Smooth muscle cell (in vitro differentiated cells): Measurements from ENCODE around the gene CDH4. TPM values are rescaled to one million over a fixed set of nuclear protein-coding genes. Genes with fewer than 3 reads are reported as not detected.
"Not testable (repeated sequence)": the region's sequence is repeated elsewhere in the genome, so short reads cannot be mapped to it uniquely, and the experiment has no call there.

Experiments
- DNase-seq: peaks from one replicate; lab custom pipeline; 2025; ENCODE audit not compliant: unreplicated experiment; lab: John Stamatoyannopoulos, UW
- H2AFZ ChIP-seq: fragments of 200-600 bp; sonication (generic); 2 replicates; pipeline ENCODE4 v1.6.0; 2016; ENCODE audit warnings: antibody characterized with exemption, low read depth, mild to moderate bottlenecking
- H3F3A ChIP-seq: fragments of 200-600 bp; sonication (generic); 2 replicates; pipeline ENCODE4 v1.6.0; 2017; ENCODE audit warnings: antibody characterized with exemption, low read depth
- H3K27ac ChIP-seq: fragments of 200-600 bp; sonication (generic); 2 replicates; pipeline ENCODE4 v1.5.1; 2016; ENCODE audit warnings: low read depth, mild to moderate bottlenecking
- H3K27me3 ChIP-seq: fragments of 200-600 bp; sonication (generic); 2 replicates; pipeline ENCODE4 v1.6.1; 2016; ENCODE audit warnings: low read depth, mild to moderate bottlenecking
- H3K36me3 ChIP-seq: fragments of 200-600 bp; sonication (generic); 2 replicates; pipeline ENCODE4 v1.5.1; 2016; ENCODE audit warnings: low read depth
- H3K4me1 ChIP-seq: fragments of 200-600 bp; sonication (generic); 2 replicates; pipeline ENCODE4 v1.5.1; 2016; ENCODE audit warnings: low read depth
- H3K4me2 ChIP-seq: fragments of 200-600 bp; sonication (generic); 2 replicates; pipeline ENCODE4 v1.6.0; 2016; ENCODE audit warnings: mild to moderate bottlenecking
- H3K4me3 ChIP-seq: fragments of 200-600 bp; sonication (generic); 2 replicates; pipeline ENCODE4 v1.5.1; 2016; ENCODE audit warnings: mild to moderate bottlenecking
- H3K79me2 ChIP-seq: fragments of 200-600 bp; sonication (generic); 2 replicates; pipeline ENCODE4 v1.6.0; 2016; ENCODE audit warnings: low read depth, mild to moderate bottlenecking
- H3K9ac ChIP-seq: fragments of 200-600 bp; sonication (generic); 2 replicates; pipeline ENCODE4 v1.6.0; 2016; ENCODE audit warnings: low read depth
- H3K9me3 ChIP-seq: fragments of 200-600 bp; sonication (generic); replicated peaks from 2 replicates; pipeline ENCODE4 v1.5.1; 2016; ENCODE audit warnings: low read depth
- H4K20me1 ChIP-seq: fragments of 200-600 bp; sonication (generic); 2 replicates; pipeline ENCODE4 v1.6.0; 2016; ENCODE audit warnings: low read depth
- WGBS: methylation state at CpG from one replicate; pipeline ENCODE4 v1.1.7; 2016; ENCODE audit warnings: low lambda C conversion rate; 5-methylcytosine and 5-hydroxymethylcytosine counted together
- polyA plus RNA-seq: library from polyadenylated mRNA; unstranded; fragments of >200 nt; fragmentation: Nextera tagmentation; extraction: Ambion mirVana; gene quantifications from 2 replicates; pipeline ENCODE4 v1.2.1, GENCODE V29; 2016
- total RNA-seq: library from RNA; depleted of rRNA; stranded (reverse); fragments of >200 nt; gene quantifications from 2 replicates; pipeline ENCODE4 v1.2.3, GENCODE V29; 2014
- TF ChIP-seq, protein P1 (sequence below): fragments of 200-600 bp; sonication (generic); IDR thresholded peaks from 2 replicates; pipeline ENCODE4 v1.5.1; 2017; ENCODE audit warnings: borderline replicate concordance, mild to moderate bottlenecking, antibody characterized with exemption; ENCODE audit not compliant: insufficient read depth, poor library complexity, severe bottlenecking

CDH4 gene
- total and polyA plus RNA-seq, 2 experiments from 2014 or later = 0.03 to 0.04 TPM

DNA sequence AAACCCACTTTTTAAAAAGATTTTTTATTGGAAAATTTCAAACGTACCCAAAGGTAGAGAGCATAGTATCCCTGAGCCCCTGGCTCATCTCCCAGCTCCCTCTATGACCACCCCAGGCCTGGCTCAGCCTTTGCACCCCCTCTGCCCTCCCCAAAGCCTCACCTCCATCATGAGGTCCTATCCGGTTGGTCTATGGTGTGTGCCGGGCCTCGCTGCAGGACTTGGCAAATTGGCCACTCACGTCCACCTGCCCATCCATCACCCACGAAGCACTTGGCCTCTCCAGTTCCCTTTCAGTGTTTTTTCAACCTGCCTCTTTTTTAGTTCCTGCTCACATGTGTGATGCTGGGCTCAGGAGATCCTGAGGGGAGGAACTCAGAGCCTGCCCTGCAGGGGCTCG lies 147.4 kb downstream of the CDH4 start:
- H3K27me3 ChIP-seq = no peaks in the 10 kb centered on the region
- no peak overlapping the region for H3K9ac ChIP-seq
- H3K4me2 ChIP-seq = no peak overlapping the region
- no peaks in the 10 kb centered on the region for H3K4me1 ChIP-seq
- H4K20me1 ChIP-seq = no peaks in the 10 kb centered on the region
- H3K36me3 ChIP-seq = no peaks in the 10 kb centered on the region
- H3F3A ChIP-seq = no peaks in the 10 kb centered on the region
- no peaks in the 10 kb centered on the region for H3K79me2 ChIP-seq
- H3K9me3 ChIP-seq = no peaks in the 10 kb centered on the region
- no peak overlapping the region for H2AFZ ChIP-seq
- no peak overlapping the region for H3K4me3 ChIP-seq
- no peak for DNase-seq
- WGBS = 94% methylated on average over 7 of the region's 7 CpGs
- H3K27ac ChIP-seq = no peak overlapping the region
- TF ChIP-seq, protein P1, sequence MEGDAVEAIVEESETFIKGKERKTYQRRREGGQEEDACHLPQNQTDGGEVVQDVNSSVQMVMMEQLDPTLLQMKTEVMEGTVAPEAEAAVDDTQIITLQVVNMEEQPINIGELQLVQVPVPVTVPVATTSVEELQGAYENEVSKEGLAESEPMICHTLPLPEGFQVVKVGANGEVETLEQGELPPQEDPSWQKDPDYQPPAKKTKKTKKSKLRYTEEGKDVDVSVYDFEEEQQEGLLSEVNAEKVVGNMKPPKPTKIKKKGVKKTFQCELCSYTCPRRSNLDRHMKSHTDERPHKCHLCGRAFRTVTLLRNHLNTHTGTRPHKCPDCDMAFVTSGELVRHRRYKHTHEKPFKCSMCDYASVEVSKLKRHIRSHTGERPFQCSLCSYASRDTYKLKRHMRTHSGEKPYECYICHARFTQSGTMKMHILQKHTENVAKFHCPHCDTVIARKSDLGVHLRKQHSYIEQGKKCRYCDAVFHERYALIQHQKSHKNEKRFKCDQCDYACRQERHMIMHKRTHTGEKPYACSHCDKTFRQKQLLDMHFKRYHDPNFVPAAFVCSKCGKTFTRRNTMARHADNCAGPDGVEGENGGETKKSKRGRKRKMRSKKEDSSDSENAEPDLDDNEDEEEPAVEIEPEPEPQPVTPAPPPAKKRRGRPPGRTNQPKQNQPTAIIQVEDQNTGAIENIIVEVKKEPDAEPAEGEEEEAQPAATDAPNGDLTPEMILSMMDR = no peak

DNA sequence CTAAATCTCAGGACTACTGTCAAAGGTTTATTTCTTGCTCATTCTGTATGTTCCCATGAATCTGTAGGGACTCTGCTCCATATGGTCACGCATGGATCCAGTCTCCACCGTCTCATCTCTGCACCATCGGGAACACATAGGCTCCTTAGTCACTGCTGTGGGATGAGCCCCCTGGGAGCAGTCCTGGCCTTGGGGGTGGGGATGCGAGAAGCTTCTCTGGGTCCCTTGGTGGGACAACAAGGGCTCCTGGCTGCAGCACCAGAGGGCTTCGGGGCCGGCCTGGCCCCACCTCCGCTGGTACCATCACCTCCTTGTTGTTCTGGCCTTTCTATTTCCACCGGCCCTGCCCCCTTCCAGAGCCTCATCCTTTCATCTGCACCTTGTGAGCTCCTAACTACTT lies 148.4 kb downstream of the CDH4 start:
- H3K9ac ChIP-seq = no peak overlapping the region
- TF ChIP-seq, protein P1 = no peak
- no peaks in the 10 kb centered on the region for H4K20me1 ChIP-seq
- H3K9me3 ChIP-seq = no peaks in the 10 kb centered on the region
- H3K36me3 ChIP-seq = no peaks in the 10 kb centered on the region
- no peak overlapping the region for H3K4me2 ChIP-seq
- H3K4me1 ChIP-seq = no peaks in the 10 kb centered on the region
- H3K4me3 ChIP-seq = no peak overlapping the region
- no peaks in the 10 kb centered on the region for H3F3A ChIP-seq
- no peaks in the 10 kb centered on the region for H3K27me3 ChIP-seq
- H3K27ac ChIP-seq = no peak overlapping the region
- no peak overlapping the region for H2AFZ ChIP-seq
- WGBS = 92% methylated on average over 8 of the region's 8 CpGs
- DNase-seq = no peak
- no peaks in the 10 kb centered on the region for H3K79me2 ChIP-seq

GRCh38 chr20:61404303-61404702 lies 152.2 kb downstream of the CDH4 start:
- H3K79me2 ChIP-seq = no peaks in the 10 kb centered on the region
- no peaks in the 10 kb centered on the region for H3K36me3 ChIP-seq
- TF ChIP-seq, protein P1 = no peak
- no peak for DNase-seq
- no peaks in the 10 kb centered on the region for H3K27me3 ChIP-seq
- no peak overlapping the region for H2AFZ ChIP-seq
- no peak overlapping the region for H3K4me2 ChIP-seq
- no peaks in the 10 kb centered on the region for H3F3A ChIP-seq
- H4K20me1 ChIP-seq = no peaks in the 10 kb centered on the region
- no peak overlapping the region for H3K9ac ChIP-seq
- H3K27ac ChIP-seq = no peak overlapping the region
- H3K4me1 ChIP-seq = no peaks in the 10 kb centered on the region
- H3K9me3 ChIP-seq = no peaks in the 10 kb centered on the region
- 91% methylated on average over 11 of the region's 11 CpGs for whole genome bisulfite sequencing
- no peak overlapping the region for H3K4me3 ChIP-seq

GRCh38 chr20:61405007-61405406 lies 152.9 kb downstream of the CDH4 start:
- Histone ChIP-seq H3K27me3 (no peaks in the 10 kb centered on the region), H3K9me3 (no peaks in the 10 kb centered on the region), H3K9ac (no peak overlapping the region), H3K4me1 (no peaks in the 10 kb centered on the region), H3F3A (no peaks in the 10 kb centered on the region), H4K20me1 (no peaks in the 10 kb centered on the region), H3K4me2 (no peak overlapping the region), H3K27ac (no peak overlapping the region), H2AFZ (no peak overlapping the region), H3K4me3 (no peak overlapping the region), H3K79me2 (no peaks in the 10 kb centered on the region), H3K36me3 (no peaks in the 10 kb centered on the region)
- no peak for DNase-seq
- TF ChIP-seq, protein P1 = no peak
- WGBS = 91% methylated on average over 14 of the region's 14 CpGs

DNA sequence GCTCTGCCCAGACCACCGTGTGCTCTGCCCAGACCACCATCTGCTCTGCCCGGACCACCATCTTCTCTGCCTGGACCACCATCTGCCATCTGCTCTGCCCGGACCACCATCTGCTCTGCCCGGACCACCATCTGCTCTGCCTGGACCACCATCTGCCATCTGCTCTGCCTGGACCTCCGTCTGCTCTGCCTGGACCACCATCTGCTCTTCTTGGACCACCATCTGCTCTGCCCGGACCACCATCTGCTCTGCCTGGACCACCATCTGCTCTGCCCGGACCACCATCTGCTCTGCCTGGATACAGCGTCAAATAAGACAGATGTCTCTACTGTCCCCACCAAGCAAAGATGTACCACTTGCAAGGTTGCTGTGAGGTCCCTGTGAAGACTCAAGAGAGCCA lies 154.7 kb downstream of the CDH4 start:
- H3K4me3 ChIP-seq, DNase-seq, H3K9ac ChIP-seq, H3K27ac ChIP-seq, H4K20me1 ChIP-seq, H3K36me3 ChIP-seq, H3K4me2 ChIP-seq, H3K79me2 ChIP-seq, H3K9me3 ChIP-seq, H3K27me3 ChIP-seq, H3K4me1 ChIP-seq, H2AFZ ChIP-seq, H3F3A ChIP-seq: not testable (repeated sequence)
- 94% methylated on average over 8 of the region's 8 CpGs for WGBS
